ENCODE data around the gene ID1.
"Not testable (repeated sequence)": the region's sequence is repeated elsewhere in the genome, so short reads cannot be mapped to it uniquely, and the experiment has no call there.

Gene ID1

GRCh38 chr20:31595654-31596411 lies 9.3 kb upstream of the ID1 start:
- no peak overlapping the region for H3K4me3 ChIP-seq (ENCODE audit: low read depth, low read length)
- DNase-seq (ENCODE audit: low read depth, low spot score), result no peak
- CTCF ChIA-PET, result interaction anchor here (1.0 to 30.0 kb wide), 6 partner anchors 9 to 128 kb away, joined by 3 to 1856 read pairs (median 5); partner anchors contain the start of gene ID1

GRCh38 chr20:31596412-31596715 lies 8.7 kb upstream of the ID1 start:
- POLR2A ChIA-PET, result interaction anchor here (1.2 to 1.5 kb wide), 2 partner anchors 9 kb away, joined by 5 to 10 read pairs; partner anchors contain the start of gene ID1
- CTCF ChIA-PET, result interaction anchor here (1.0 to 30.0 kb wide), 5 partner anchors 9 to 127 kb away, joined by 3 to 1856 read pairs (median 5); no protein-coding TSS in a partner anchor
- H3K4me3 ChIP-seq (ENCODE audit: low read depth, low read length); DNase-seq (ENCODE audit: low read depth, low spot score): not testable (repeated sequence)

More at GRCh38 chr20:31595654-31596411, 9.3 kb upstream of the ID1 start:
- POLR2A ChIA-PET, result interaction anchor here (0.7 to 1.5 kb wide), 4 partner anchors 8 to 22 kb away, joined by 3 to 10 read pairs (median 4); partner anchors contain the start of gene ID1
- TF ChIP-seq CTCF (IDR thresholded peaks at IDR 0.05; ENCODE audit: insufficient read depth, low read length, missing control alignments), result no peak

- no peak overlapping the region for H3K4me3 ChIP-seq (ENCODE audit: low read depth, low read length)
- CTCF ChIA-PET, result interaction anchor here (1.0 to 30.0 kb wide), 3 partner anchors 10 to 31 kb away, joined by 3 to 1856 read pairs (median 19); no protein-coding TSS in a partner anchor
- POLR2A ChIA-PET, result no interaction called here
- no peak for TF ChIP-seq CTCF (IDR thresholded peaks at IDR 0.05; ENCODE audit: insufficient read depth, low read length, missing control alignments)
- DNase-seq (ENCODE audit: low read depth, low spot score), result no peak
These were observed 8.1 kb upstream of the ID1 start for GRCh38 chr20:31596831-31597480.

DNA sequence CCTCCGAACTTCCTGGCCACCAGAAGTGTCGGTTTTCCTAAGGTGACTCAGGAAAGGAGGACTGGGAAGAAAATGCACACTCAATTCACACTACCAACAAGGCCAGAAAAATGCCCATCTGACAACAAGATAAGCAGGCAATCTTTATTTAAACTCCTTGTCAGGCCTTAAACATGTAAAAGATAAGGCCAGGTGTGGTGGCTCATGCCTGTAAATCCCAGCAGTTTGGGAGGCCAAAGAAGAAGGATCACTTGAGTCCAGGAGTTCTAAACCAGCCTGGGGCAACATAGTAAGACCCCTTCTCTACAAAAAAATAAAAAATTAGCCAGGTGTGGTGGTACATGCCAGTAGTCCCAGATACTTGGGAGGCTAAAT lies 7.6 kb upstream of the ID1 start:
- ChIA-PET POLR2A (interaction anchor here (0.7 kb wide), 1 partner anchor 42 kb away, joined by 4 read pairs; no protein-coding TSS in a partner anchor), CTCF (interaction anchor here (2.7 to 30.0 kb wide), 2 partner anchors 15 to 32 kb away, joined by 19 to 1856 read pairs; no protein-coding TSS in a partner anchor)
- DNase-seq (ENCODE audit: low read depth, low spot score), result no peak
- no peak for TF ChIP-seq CTCF (IDR thresholded peaks at IDR 0.05; ENCODE audit: insufficient read depth, low read length, missing control alignments)
- H3K4me3 ChIP-seq (ENCODE audit: low read depth, low read length), result no peak overlapping the region

DNA sequence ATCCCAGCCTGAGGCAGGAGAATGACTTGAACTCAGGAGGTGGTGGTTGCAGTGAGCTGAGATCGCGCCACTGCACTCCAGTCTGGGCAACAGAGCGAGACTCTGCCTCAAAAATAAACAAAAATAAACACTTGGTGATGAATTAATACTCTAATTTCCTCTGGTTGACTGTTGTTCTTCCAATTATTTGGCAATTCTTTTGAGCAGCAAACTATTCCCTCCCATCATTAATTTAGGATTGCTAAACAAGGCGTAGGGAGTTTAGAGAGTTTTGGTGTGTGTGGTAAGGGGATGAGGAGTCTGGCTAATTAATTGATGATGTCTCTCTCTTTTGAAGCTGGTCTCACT lies 2.7 kb upstream of the ID1 start:
- no peak for DNase-seq (ENCODE audit: low read depth, low spot score)
- ChIA-PET POLR2A (interaction anchor here (0.5 to 0.9 kb wide), 4 partner anchors 9 to 81 kb away, joined by 3 to 4 read pairs (median 3); no protein-coding TSS in a partner anchor), CTCF (interaction anchor here (0.9 to 30.0 kb wide), 5 partner anchors 9 to 121 kb away, joined by 3 to 1856 read pairs (median 5); no protein-coding TSS in a partner anchor)
- no peak overlapping the region; the same call in 1 of the 2 replicates for H3K4me3 ChIP-seq (ENCODE audit: low read depth, low read length)
- TF ChIP-seq CTCF (IDR thresholded peaks at IDR 0.05; ENCODE audit: insufficient read depth, low read length, missing control alignments), result no peak

DNA sequence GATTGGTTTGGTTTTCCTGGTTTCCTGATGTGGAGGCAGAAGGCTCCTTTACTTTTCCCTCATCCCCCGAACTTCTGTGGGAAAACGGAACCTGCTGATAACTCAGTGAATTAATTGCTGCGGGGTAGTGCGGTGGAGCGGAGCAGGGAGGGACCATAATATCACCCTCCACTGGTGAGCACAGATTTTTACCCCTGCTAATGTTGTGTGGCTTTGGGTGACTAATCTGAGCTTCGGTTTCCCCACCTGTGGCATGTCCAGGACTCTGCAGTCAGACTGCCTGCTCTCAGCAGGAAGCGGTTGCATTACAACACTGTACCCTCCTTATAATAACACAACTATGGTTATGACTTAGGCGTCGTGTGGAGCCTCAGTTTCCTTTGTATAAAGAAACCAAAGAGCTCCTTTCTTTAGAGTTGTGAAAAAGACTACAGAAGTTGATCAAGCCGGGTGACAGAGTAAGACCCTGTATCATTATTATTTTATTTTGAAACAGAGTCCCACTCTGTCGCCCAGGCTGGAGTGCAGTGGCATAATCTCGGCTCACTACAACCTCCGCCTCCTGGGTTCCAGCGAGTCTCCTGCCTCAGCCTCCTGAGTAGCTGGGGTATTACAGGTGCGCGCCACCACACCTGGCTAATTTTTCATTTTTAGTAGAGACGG lies 2.2 kb upstream of the ID1 start:
- no peak for TF ChIP-seq CTCF (IDR thresholded peaks at IDR 0.05; ENCODE audit: insufficient read depth, low read length, missing control alignments)
- H3K4me3 ChIP-seq (ENCODE audit: low read depth, low read length), result peak overlapping the region; percentile 25
- ChIA-PET POLR2A (interaction anchor here (0.5 to 0.9 kb wide), 4 partner anchors 10 to 81 kb away, joined by 3 to 4 read pairs (median 3); no protein-coding TSS in a partner anchor), CTCF (interaction anchor here (0.9 to 30.0 kb wide), 5 partner anchors 9 to 121 kb away, joined by 3 to 1856 read pairs (median 5); no protein-coding TSS in a partner anchor)
- no peak for DNase-seq (ENCODE audit: low read depth, low spot score)
